Transverse colon (tissue), 4 donors: ENCODE data around the gene FANK1. TPM values are rescaled to one million over a fixed set of nuclear protein-coding genes. Genes with fewer than 3 reads are reported as not detected.

ENCODE experiments used
- DNase-seq: peaks from one replicate; pipeline ENCODE4 v3.0.0-alpha.2; 2019
- H3K27ac ChIP-seq, 4 donors: fragments of 200-600 bp; sonication (generic); 2 replicates each; pipeline ENCODE4 v1.5.1; 2016 to 2018; ENCODE audit warnings: inconsistent platforms in 4 of 4
- H3K27me3 ChIP-seq: fragments of 200-600 bp; sonication (generic); 2 replicates; pipeline ENCODE4 v1.5.1; 2017; ENCODE audit warnings: inconsistent platforms
- H3K36me3 ChIP-seq, 4 donors: fragments of 200-600 bp; sonication (generic); 2 replicates each; pipeline ENCODE4 v1.5.1; 2017 to 2019; ENCODE audit warnings: inconsistent platforms in 4 of 4
- H3K4me1 ChIP-seq, 4 donors: fragments of 200-600 bp; sonication (generic); 2 replicates each; pipeline ENCODE4 v1.5.1; 2017 to 2020; ENCODE audit warnings: inconsistent platforms in 4 of 4
- H3K4me3 ChIP-seq, 4 donors: fragments of 200-600 bp; sonication (generic); 1 replicate in 1 of 4; 2 replicates in 3 of 4; pipeline versions ENCODE4 v1.5.1 to v1.6.1; 2017 to 2019; ENCODE audit warnings: inconsistent platforms in 4 of 4
- H3K9me3 ChIP-seq, 2 donors: fragments of 200-600 bp; sonication (generic); 2 replicates each; pipeline ENCODE4 v1.5.1; 2017 to 2019; ENCODE audit warnings: inconsistent platforms in 2 of 2
- EP300 ChIP-seq: sonication (generic); formaldehyde crosslinking; IDR thresholded peaks from one replicate; pipeline ENCODE4 v1.6.1; 2017; ENCODE audit warnings: antibody characterized with exemption, low read depth
- POLR2A ChIP-seq: fragments of 450-650 bp; IDR thresholded peaks from one replicate; pipeline ENCODE4 v1.6.1; 2016; ENCODE audit warnings: antibody characterized with exemption, mild to moderate bottlenecking, moderate library complexity
- POLR2AphosphoS5 ChIP-seq, 3 donors: sonication (generic); formaldehyde crosslinking; IDR thresholded peaks; one replicate each; pipeline ENCODE4 v1.6.1; 2016; ENCODE audit warnings: antibody characterized with exemption in 3 of 3
- WGBS, 2 donors: methylation state at CpG; one replicate each; pipeline ENCODE4 v1.1.5; 2018; ENCODE audit warnings: low coverage in 1 of 2; 5-methylcytosine and 5-hydroxymethylcytosine counted together
- in situ Hi-C, 4 donors: fragments of 200-750 bp; cut with MboI; loops; one replicate each; pipeline versions ENCODE4 v1.15.0 to v1.15.1; 2017; ENCODE audit warnings: low sequenced_read_pairs in 3 of 4, low pct_ligation_motif_present in 1 of 4, low pct_unique_long_range_greater_than_20kb in 1 of 4
- intact Hi-C: fragments of 100-400 bp; cut with DNase I; formaldehyde crosslinking; loops from one replicate; pipeline ENCODE4 v1.15.1; 2023; ENCODE audit warnings: low total_unique reads
- total RNA-seq, 4 donors: library from RNA; depleted of rRNA; stranded (reverse); fragments of >200 nt; gene quantifications; one replicate each; pipeline ENCODE4 v1.1.0, GENCODE V29; 2016
- TF ChIP-seq, protein P1 (sequence below), 5 experiments: fragments of 200-600 bp in 3 of 5; fragments of 450-650 bp in 2 of 5; sonication (generic) in 3 of 5; IDR thresholded peaks; 1 replicate in 2 of 5; 2 replicates in 3 of 5; pipeline ENCODE4 v1.5.1; 2016 to 2017; ENCODE audit warnings: antibody characterized with exemption in 5 of 5, inconsistent platforms in 3 of 5, mild to moderate bottlenecking in 2 of 5, moderate library complexity in 1 of 5

Gene FANK1
- total RNA-seq, 4 donors from 2014 or later, result 3.4 to 7.5 (median 5.7) TPM

DNA sequence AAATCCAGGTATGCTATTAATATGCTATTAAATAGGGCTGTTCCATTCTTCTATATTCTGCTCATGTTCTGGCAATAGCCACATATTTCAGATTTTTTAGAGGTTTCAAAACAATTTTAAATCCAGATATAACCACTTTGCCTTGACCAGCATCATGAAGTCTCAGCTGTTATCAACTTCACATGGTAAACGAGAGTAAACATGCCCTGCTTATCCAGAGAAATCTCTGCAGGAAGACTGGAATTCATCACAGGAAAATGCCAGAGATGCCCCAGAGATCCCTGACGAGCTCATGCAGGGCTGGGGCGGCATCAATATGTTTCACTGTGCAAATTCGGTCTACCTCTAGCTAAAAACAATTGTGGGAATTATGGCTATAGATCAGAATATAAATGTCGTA lies 126.5 kb downstream of the FANK1 start:
- TF ChIP-seq POLR2A (no peak), EP300 (no peak), POLR2AphosphoS5 (IDR thresholded peaks at IDR 0.05) (no peak)
- TF ChIP-seq, protein P1, sequence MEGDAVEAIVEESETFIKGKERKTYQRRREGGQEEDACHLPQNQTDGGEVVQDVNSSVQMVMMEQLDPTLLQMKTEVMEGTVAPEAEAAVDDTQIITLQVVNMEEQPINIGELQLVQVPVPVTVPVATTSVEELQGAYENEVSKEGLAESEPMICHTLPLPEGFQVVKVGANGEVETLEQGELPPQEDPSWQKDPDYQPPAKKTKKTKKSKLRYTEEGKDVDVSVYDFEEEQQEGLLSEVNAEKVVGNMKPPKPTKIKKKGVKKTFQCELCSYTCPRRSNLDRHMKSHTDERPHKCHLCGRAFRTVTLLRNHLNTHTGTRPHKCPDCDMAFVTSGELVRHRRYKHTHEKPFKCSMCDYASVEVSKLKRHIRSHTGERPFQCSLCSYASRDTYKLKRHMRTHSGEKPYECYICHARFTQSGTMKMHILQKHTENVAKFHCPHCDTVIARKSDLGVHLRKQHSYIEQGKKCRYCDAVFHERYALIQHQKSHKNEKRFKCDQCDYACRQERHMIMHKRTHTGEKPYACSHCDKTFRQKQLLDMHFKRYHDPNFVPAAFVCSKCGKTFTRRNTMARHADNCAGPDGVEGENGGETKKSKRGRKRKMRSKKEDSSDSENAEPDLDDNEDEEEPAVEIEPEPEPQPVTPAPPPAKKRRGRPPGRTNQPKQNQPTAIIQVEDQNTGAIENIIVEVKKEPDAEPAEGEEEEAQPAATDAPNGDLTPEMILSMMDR (IDR thresholded peaks at IDR 0.05), result no peak
- no peaks in the 10 kb centered on the region for H3K36me3 ChIP-seq
- no peak overlapping the region for H3K27ac ChIP-seq
- in situ Hi-C loops, result no loop called here
- no peak for DNase-seq
- no peaks in the 10 kb centered on the region for H3K4me1 ChIP-seq
- intact Hi-C loops, result no loop called here
- no peak overlapping the region for H3K4me3 ChIP-seq
- H3K27me3 ChIP-seq, result no peaks in the 10 kb centered on the region
- peaks cover 6 to 8% of the 10 kb centered on the region in 2 donors for H3K9me3 ChIP-seq
- 89 to 90% methylated on average over 2 to 5 of the region's 5 CpGs for WGBS, 2 donors

DNA sequence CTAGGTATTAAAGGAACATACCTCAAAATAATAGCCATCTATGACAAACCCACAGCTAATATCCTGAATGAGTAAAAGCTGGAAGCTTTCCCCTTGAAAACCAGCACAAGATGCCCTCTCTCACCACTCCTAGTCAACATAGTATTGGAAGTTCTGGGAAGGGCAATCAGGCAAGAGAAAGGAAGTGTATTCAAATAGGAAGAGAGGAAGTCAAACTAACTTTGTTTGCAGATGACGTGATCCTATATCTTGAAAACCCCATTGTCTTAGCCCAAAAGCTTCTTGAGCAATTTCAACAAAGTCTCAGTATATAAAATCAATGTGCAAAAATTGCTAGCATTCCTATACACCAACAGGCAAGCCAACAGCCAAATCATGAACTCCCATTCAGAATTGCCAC lies 131.3 kb downstream of the FANK1 start:
- TF ChIP-seq, protein P1 (IDR thresholded peaks at IDR 0.05), result no peak
- TF ChIP-seq POLR2AphosphoS5 (IDR thresholded peaks at IDR 0.05) (no peak), POLR2A (no peak), EP300 (no peak)
- WGBS, 2 donors, result 54 to 64% methylated on average over 1 of the region's 1 CpG
- in situ Hi-C loops (no loop called here), intact Hi-C loops (no loop called here)
- H3K4me1 ChIP-seq, result no peaks in the 10 kb centered on the region
- H3K36me3 ChIP-seq, result no peaks in the 10 kb centered on the region
- DNase-seq, result no peak
- no peak overlapping the region for H3K4me3 ChIP-seq
- peaks cover 6 to 9% of the 10 kb centered on the region in 2 donors for H3K9me3 ChIP-seq
- no peak overlapping the region for H3K27ac ChIP-seq
- no peaks in the 10 kb centered on the region for H3K27me3 ChIP-seq

DNA sequence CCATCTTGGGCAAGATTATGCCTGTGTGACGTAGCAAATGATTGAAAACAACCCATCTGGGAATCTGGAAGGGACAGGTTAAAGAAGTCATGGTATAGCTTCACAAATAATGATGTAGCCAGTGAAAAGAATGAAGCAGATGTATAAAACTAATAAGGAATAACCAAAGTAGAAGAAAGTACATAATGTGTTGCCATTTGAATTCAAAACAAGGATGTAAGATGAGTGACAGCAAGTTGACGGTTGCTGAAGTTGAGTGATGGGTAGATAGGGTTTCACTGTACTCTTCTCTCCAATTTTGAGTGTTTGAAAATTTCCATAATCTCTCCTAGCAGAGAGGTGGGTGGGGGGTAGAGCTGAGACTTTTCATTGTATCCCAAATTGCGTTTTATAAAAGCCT lies 133.6 kb downstream of the FANK1 start:
- TF ChIP-seq EP300, result no peak
- TF ChIP-seq POLR2A, result no peak
- TF ChIP-seq, protein P1 (IDR thresholded peaks at IDR 0.05), result no peak
- no peak for TF ChIP-seq POLR2AphosphoS5 (IDR thresholded peaks at IDR 0.05)
- WGBS, 2 donors, result 81 to 83% methylated on average over 3 of the region's 3 CpGs
- in situ Hi-C loops, result no loop called here
- H3K36me3 ChIP-seq, result no peaks in the 10 kb centered on the region
- H3K4me1 ChIP-seq, result no peaks in the 10 kb centered on the region
- H3K4me3 ChIP-seq, result no peak overlapping the region
- no peak for DNase-seq
- no peaks in the 10 kb centered on the region for H3K27me3 ChIP-seq
- no peak overlapping the region for H3K27ac ChIP-seq
- H3K9me3 ChIP-seq, result peaks cover 9 to 15% of the 10 kb centered on the region in 2 donors
- intact Hi-C loops, result no loop called here

DNA sequence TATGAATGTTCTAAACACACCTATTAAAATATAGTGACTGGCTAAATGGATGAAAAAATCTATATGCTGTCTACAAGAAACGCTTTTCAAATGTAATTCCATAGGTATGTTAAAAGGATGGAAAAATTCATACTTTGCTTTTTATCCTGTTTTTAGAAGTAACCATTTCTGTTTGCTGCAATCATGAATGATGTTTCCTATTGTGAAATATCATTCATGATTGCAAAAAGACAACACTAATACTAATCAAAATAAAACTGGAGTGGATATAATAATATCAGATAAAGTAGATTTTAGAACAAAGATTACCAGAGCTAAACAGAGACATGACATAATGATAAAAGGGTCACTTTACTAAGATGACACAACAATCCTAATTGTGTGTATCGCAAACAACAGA lies 138.2 kb downstream of the FANK1 start:
- no peak overlapping the region for H3K27ac ChIP-seq
- no peaks in the 10 kb centered on the region for H3K27me3 ChIP-seq
- H3K4me1 ChIP-seq, result no peaks in the 10 kb centered on the region
- DNase-seq, result no peak
- H3K36me3 ChIP-seq, result no peaks in the 10 kb centered on the region
- no peak overlapping the region for H3K4me3 ChIP-seq
- H3K9me3 ChIP-seq, result peaks cover 0 to 9% of the 10 kb centered on the region in 2 donors
- no peak for TF ChIP-seq EP300
- TF ChIP-seq POLR2A, result no peak
- no peak for TF ChIP-seq POLR2AphosphoS5 (IDR thresholded peaks at IDR 0.05)
- TF ChIP-seq, protein P1 (IDR thresholded peaks at IDR 0.05), result no peak
- 81 to 95% methylated on average over 2 of the region's 2 CpGs for WGBS, 2 donors
- intact Hi-C loops (no loop called here), in situ Hi-C loops (no loop called here)
